ENCODE data around the gene TWNK.

- no peak for TF ChIP-seq EZH2phosphoT487 (IDR thresholded peaks at IDR 0.05; ENCODE audit: low read length)
- TF ChIP-seq CTCF (IDR thresholded peaks at IDR 0.05; ENCODE audit: low read length) = peak; percentile 89
Observed at GRCh38 chr10:100997360-100998182, 10.2 kb downstream of the TWNK start.

All from MM.1S (cell line).